B cell (primary cell): ENCODE measurements around the gene RAP1A. TPM values are rescaled to one million over a fixed set of nuclear protein-coding genes. Genes with fewer than 3 reads are reported as not detected.

ENCODE experiments used
- ATAC-seq: fragments of 200-7000 bp; cut with Tn5 transposase; one replicate; pipeline ENCODE4 v1.10.0; 2021; ENCODE audit warnings: low read depth, mild to moderate bottlenecking, moderate number of reproducible peaks, moderate library complexity
- CTCF ChIA-PET: fragments of 350-600 bp; sonication (Branson Sonifier 250); formaldehyde crosslinking; loops from one replicate; lab custom pipeline; 2021; ENCODE audit warnings: antibody characterized with exemption, inconsistent platforms; lab: Charles Lee
- POLR2A ChIA-PET: fragments of 350-600 bp; sonication (Branson Sonifier 250); formaldehyde crosslinking; loops from one replicate; lab custom pipeline; 2021; ENCODE audit warnings: antibody characterized with exemption; lab: Charles Lee
- DNase-seq: peaks from one replicate; pipeline ENCODE4 v3.0.0; 2013
- H2AFZ ChIP-seq: 2 replicates; pipeline ENCODE4 v1.6.1; 2012; ENCODE audit warnings: mild to moderate bottlenecking, low read depth, low read length; ENCODE audit not compliant: insufficient read depth, poor library complexity, severe bottlenecking
- H3K27ac ChIP-seq, 2 donors: 1 replicate in 1 of 2; 2 replicates in 1 of 2; pipeline ENCODE4 v1.5.1; 2012 to 2013; ENCODE audit warnings: low read length in 2 of 2, mild to moderate bottlenecking in 2 of 2, moderate library complexity in 1 of 2
- H3K27me3 ChIP-seq, 4 experiments: fragments of 200-600 bp in 1 of 4; sonication (generic) in 1 of 4; replicated peaks in 1 of 4; 1 replicate in 2 of 4; 2 replicates in 2 of 4; pipeline versions ENCODE4 v1.6.1 to v1.7.0; 2013 to 2016; ENCODE audit warnings: low read length in 3 of 4, mild to moderate bottlenecking in 2 of 4, mixed read lengths in 1 of 4, moderate library complexity in 1 of 4; ENCODE audit not compliant: insufficient read depth in 4 of 4, control insufficient read depth in 3 of 4; ENCODE audit errors: control extremely low read depth in 1 of 4
- H3K36me3 ChIP-seq, 2 experiments: replicated peaks in 1 of 2; 1 replicate in 1 of 2; 2 replicates in 1 of 2; pipeline versions ENCODE4 v1.6.1 to v1.7.1; 2013; ENCODE audit warnings: low read length in 1 of 2; ENCODE audit not compliant: insufficient read depth in 2 of 2, control insufficient read depth in 1 of 2; ENCODE audit errors: control extremely low read depth in 1 of 2, extremely low read depth in 1 of 2
- H3K4me1 ChIP-seq, 2 donors: fragments of 200-600 bp in 1 of 2; sonication (generic) in 1 of 2; 1 replicate in 1 of 2; 2 replicates in 1 of 2; pipeline versions ENCODE4 v1.5.1 to v1.6.1; 2013 to 2017; ENCODE audit warnings: low read length in 2 of 2; ENCODE audit not compliant: control insufficient read depth in 2 of 2, insufficient read depth in 2 of 2
- H3K4me2 ChIP-seq: replicated peaks from 2 replicates; pipeline ENCODE3; 2012; ENCODE audit warnings: mild to moderate bottlenecking, low read depth, low read length; ENCODE audit not compliant: poor library complexity, severe bottlenecking
- H3K4me3 ChIP-seq, 5 experiments: fragments of 200-600 bp in 1 of 5; sonication (generic) in 1 of 5; 1 replicate in 3 of 5; 2 replicates in 2 of 5; pipeline versions ENCODE4 v1.5.1 to v1.7.0; 2011 to 2016; ENCODE audit warnings: low read length in 4 of 5, mild to moderate bottlenecking in 4 of 5, low read depth in 2 of 5, control low read depth in 1 of 5, moderate library complexity in 1 of 5; ENCODE audit not compliant: insufficient read depth in 1 of 5; ENCODE audit errors: control extremely low read depth in 1 of 5, extremely low read depth in 1 of 5
- H3K79me2 ChIP-seq: fragments of 200-600 bp; sonication (generic); one replicate; pipeline ENCODE4 v1.6.0; 2016; ENCODE audit warnings: low read length; ENCODE audit not compliant: control insufficient read depth, insufficient read depth
- H3K9ac ChIP-seq: fragments of 200-600 bp; sonication (generic); 2 replicates; pipeline ENCODE4 v1.6.1; 2017; ENCODE audit warnings: mild to moderate bottlenecking, low read length, moderate library complexity
- H3K9me3 ChIP-seq, 3 donors: one replicate each; pipeline versions ENCODE4 v1.6.1 to v1.7.1; 2013; ENCODE audit warnings: low read length in 2 of 3; ENCODE audit not compliant: control insufficient read depth in 2 of 3, insufficient read depth in 1 of 3; ENCODE audit errors: control extremely low read depth in 1 of 3
- H4K20me1 ChIP-seq: 2 replicates; pipeline ENCODE4 v1.6.0; 2012; ENCODE audit warnings: mild to moderate bottlenecking, low read length; ENCODE audit not compliant: insufficient read depth, control insufficient read depth, poor library complexity, severe bottlenecking
- H3K27ac Mint-ChIP-seq: one replicate; pipeline ENCODE4 v1.8.0; 2021; ENCODE audit warnings: mixed read lengths
- H3K27me3 Mint-ChIP-seq: one replicate; pipeline ENCODE4 v1.8.0; 2021; ENCODE audit warnings: mixed read lengths
- H3K4me1 Mint-ChIP-seq: one replicate; pipeline ENCODE4 v1.8.0; 2021; ENCODE audit warnings: mixed read lengths
- H3K4me3 Mint-ChIP-seq: one replicate; pipeline ENCODE4 v1.8.0; 2021; ENCODE audit warnings: mixed read lengths
- H3K9me3 Mint-ChIP-seq: one replicate; pipeline ENCODE4 v1.8.0; 2022; ENCODE audit warnings: mixed read lengths; ENCODE audit not compliant: insufficient read depth
- CTCF ChIP-seq: fragments of 200-600 bp; IDR thresholded peaks from one replicate; pipeline ENCODE4 v1.8.0; 2022; ENCODE audit warnings: antibody characterized with exemption, mild to moderate bottlenecking
- EZH2 ChIP-seq: IDR thresholded peaks from 2 replicates; pipeline ENCODE4 v1.6.1; 2012; ENCODE audit warnings: borderline replicate concordance, low read depth, mild to moderate bottlenecking, moderate library complexity, low read length; ENCODE audit not compliant: insufficient read depth, poor library complexity, severe bottlenecking
- whole genome bisulfite sequencing: methylation state at CpG from one replicate; pipeline ENCODE4 v1.1.5; 2013; ENCODE audit warnings: missing lambda C conversion rate; ENCODE audit not compliant: insufficient coverage; 5-methylcytosine and 5-hydroxymethylcytosine counted together
- intact Hi-C: fragments of 100-400 bp; cut with micrococcal nuclease; formaldehyde crosslinking; loops from one replicate; pipeline ENCODE4 v1.10.0; 2022
- polyA plus RNA-seq: library from polyadenylated mRNA; depleted of rRNA; stranded (reverse); fragments of >200 nt; gene quantifications from 2 replicates; pipeline ENCODE4 v1.2.3, GENCODE V29; 2012
- total RNA-seq, 2 donors: library from RNA; stranded (reverse); fragments of 120-200 nt in 1 of 2; gene quantifications; 1 replicate in 1 of 2; 2 replicates in 1 of 2; pipeline versions ENCODE4 v1.2.3 to v1.2.4, GENCODE V29; 2013 to 2022

RAP1A gene
- total and polyA plus RNA-seq, 2 donors (not counting 1 experiment from before 2014, with no cell fraction given) = 32.6 to 75.3 TPM

GRCh38 chr1:111729271-111729921 is 109.8 kb downstream of the RAP1A start:
- H3K4me3 Mint-ChIP-seq = no peak overlapping the region
- 77% methylated on average over 8 of the region's 8 CpGs for WGBS
- no peak overlapping the region for H3K9ac ChIP-seq
- H3K36me3 ChIP-seq = no peaks in the 10 kb centered on the region
- ChIA-PET CTCF (interaction anchor here (0.9 to 1.6 kb wide), 3 partner anchors 14 to 16 kb away, joined by 3 to 7 read pairs (median 3); no protein-coding TSS in a partner anchor), POLR2A (interaction anchor here (1.0 kb wide), 1 partner anchor 14 kb away, joined by 3 read pairs; no protein-coding TSS in a partner anchor)
- no peak overlapping the region for H3K27ac ChIP-seq
- peaks cover 8% of the 10 kb centered on the region for H3K4me1 Mint-ChIP-seq
- no peak overlapping the region for H3K4me3 ChIP-seq
- intact Hi-C loops = no loop called here
- no peak overlapping the region for H3K4me2 ChIP-seq
- no peaks in the 10 kb centered on the region for H3K9me3 Mint-ChIP-seq
- no peak overlapping the region for H2AFZ ChIP-seq
- no peaks in the 10 kb centered on the region for H3K27me3 ChIP-seq
- no peak for TF ChIP-seq EZH2
- no peak for TF ChIP-seq CTCF
- no peak overlapping the region for H3K27ac Mint-ChIP-seq
- H3K79me2 ChIP-seq = no peaks in the 10 kb centered on the region
- no peaks in the 10 kb centered on the region for H3K9me3 ChIP-seq
- H3K27me3 Mint-ChIP-seq = no peaks in the 10 kb centered on the region
- no peak for ATAC-seq
- peaks cover 0 to 8% of the 10 kb centered on the region in 2 donors for H3K4me1 ChIP-seq
- H4K20me1 ChIP-seq = no peaks in the 10 kb centered on the region
- DNase-seq = no peak

GRCh38 chr1:111729946-111730681 is 110.5 kb downstream of the RAP1A start:
- no peak for DNase-seq
- Histone ChIP-seq H3K4me2 (no peak overlapping the region), H3K4me1 (peaks cover 0 to 5% of the 10 kb centered on the region in 2 donors), H3K27ac (no peak overlapping the region), H2AFZ (no peak overlapping the region), H3K9ac (no peak overlapping the region), H4K20me1 (no peaks in the 10 kb centered on the region), H3K27me3 (no peaks in the 10 kb centered on the region), H3K36me3 (no peaks in the 10 kb centered on the region), H3K4me3 (no peak overlapping the region), H3K79me2 (no peaks in the 10 kb centered on the region), H3K9me3 (no peaks in the 10 kb centered on the region)
- Mint-ChIP-seq H3K4me3 (no peak overlapping the region), H3K9me3 (no peaks in the 10 kb centered on the region), H3K4me1 (peaks cover 2% of the 10 kb centered on the region), H3K27me3 (no peaks in the 10 kb centered on the region), H3K27ac (no peak overlapping the region)
- ATAC-seq = no peak
- CTCF ChIA-PET = interaction anchor here (1.6 kb wide), 1 partner anchor 14 kb away, joined by 7 read pairs; no protein-coding TSS in a partner anchor
- 99% methylated on average over 6 of the region's 7 CpGs for WGBS
- POLR2A ChIA-PET = no interaction called here
- intact Hi-C loops = no loop called here
- TF ChIP-seq CTCF = no peak
- TF ChIP-seq EZH2 = no peak
